Medulla oblongata (tissue), 1 donor: ENCODE measurements around the gene NBR1.
"Not testable (repeated sequence)": the region's sequence is repeated elsewhere in the genome, so short reads cannot be mapped to it uniquely, and the experiment has no call there.

Experiments used
- DNase-seq: peaks from one replicate; pipeline ENCODE4 v3.0.0-alpha.2; 2015; ENCODE audit errors: extremely low spot score

Gene NBR1

DNA sequence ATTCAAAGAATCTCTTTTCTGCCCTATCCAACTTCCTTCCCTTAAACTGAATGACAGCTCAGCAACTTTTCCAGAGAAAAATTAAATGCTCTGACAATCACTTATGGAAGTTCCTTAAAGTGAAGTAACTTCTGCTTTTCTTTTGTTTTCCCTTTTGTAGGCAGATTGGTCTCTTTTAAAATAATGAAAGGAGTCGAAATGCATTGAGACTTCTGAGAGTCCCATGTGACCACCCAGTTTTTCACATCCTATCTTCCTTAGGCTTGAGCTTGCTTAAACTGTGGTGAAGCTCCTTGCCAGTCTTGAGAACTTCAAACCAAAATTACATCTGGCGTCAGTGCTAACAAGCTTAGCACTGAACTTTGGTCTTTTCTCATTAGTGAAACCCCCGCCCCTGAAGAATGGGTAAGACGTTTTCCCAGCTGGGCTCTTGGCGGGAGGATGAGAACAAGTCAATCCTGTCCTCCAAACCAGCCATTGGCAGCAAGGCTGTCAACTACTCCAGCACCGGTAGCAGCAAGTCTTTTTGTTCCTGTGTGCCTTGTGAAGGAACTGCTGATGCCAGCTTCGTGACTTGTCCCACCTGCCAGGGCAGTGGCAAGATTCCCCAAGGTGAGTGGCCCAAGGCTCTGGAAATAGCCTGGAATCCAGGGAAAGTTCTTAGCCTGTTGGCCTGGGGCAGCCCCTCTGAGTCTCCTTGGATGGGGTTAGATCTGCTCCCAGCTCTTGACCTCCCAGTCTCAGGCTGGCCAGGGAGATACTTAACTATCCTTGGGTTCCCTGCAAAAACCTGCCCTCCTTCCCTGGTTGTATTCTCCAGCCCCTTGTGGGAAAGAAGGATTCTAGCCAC, 41.9 kb downstream of the NBR1 start:
- DNase-seq, result peak; percentile 66

DNA sequence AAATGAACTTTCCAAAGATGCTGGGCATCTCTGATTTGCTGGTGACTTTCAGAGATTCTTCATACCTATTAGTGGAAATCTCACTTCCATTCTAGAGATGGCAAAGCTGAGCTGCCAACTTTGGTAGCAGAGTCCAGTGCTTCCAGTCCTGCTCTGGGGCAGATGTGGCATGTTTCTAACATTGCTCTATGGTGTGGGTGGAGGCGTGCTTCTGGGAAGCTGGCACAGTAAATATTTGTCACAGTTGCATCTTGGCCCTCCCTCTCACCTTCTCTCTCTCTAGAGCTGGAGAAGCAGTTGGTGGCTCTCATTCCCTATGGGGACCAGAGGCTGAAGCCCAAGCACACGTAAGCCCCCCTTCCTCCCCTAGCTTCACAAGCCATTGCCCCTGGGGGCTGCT, 42.5 kb downstream of the NBR1 start:
- DNase-seq, result no peak

DNA sequence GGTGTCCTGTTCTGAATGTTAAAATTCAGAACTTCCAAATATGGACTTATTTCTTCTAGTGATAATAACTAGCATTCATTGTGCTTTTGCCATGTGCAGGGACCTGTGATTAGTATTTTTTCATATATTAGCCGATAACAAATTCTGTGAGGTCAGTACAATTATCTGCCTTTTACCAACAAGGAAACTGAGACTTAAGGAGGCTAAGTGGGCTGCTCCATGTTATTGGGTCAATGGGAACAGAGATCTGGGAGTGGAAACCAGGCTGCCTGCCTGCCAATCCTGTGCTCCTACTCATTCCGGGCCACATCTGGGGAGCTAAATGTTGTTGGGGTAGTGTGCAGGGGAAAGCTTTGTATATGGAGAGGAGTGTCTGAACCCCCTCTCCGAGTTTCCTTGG, 44.3 kb downstream of the NBR1 start:
- DNase-seq, result no peak

DNA sequence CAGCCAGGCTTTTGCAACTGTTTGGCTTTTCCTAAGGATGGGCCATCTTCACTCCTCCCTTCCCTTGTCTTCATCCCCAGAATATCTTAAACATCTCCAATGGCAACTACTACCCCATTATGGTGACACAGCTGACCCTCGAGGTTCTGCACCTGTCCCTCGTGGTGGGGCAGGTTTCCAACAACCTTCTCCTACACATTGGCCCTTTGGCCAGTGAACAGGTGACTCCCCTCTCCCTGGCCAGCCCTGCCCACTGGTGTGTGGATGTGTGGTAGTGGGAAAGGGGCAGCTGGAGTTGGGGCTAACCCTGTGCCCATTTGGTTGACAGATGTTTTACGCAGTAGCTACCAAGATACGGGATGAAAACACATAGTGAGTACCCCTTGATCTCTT, 45.4 kb downstream of the NBR1 start:
- DNase-seq, result no peak

DNA sequence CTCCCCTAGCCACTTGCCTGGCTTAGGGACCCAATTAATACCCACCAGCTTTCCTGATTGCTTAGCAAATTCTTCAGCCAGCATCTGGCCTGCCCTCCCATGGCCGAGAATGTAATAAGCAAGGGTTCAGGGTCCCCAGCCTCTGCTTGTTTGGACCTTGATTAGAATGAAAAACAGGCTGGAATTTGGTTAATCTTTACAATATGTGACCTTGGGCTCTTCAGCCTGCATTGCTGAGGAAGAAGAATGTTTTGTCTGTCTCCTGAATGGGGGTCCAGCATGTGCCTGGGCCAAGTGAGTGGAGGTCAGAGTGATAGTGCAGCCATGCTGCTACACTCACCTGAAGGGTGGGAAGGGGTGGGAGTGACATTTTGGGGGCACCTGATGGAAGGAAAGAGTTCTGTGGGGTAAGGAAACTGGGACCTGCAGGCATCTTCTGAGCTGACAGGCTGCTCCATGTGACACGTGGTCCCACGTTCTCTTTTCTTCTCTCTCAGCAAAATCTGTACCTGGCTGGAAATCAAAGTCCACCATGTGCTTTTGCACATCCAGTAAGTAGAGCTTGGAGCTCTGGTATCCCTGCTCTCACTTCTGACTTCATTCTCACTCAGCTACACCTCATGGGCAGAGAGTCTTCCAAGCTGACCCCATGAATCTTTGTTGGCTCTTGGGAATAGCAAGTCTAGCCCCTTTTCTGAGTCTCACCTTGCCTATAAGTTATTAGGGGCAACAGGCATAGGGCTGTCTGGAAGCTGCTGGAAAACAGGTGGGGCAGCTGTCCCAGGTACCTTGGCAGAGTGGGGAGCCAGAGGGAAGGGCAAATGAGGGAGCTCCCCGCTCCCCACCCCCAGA, 46.0 kb downstream of the NBR1 start:
- no peak for DNase-seq

DNA sequence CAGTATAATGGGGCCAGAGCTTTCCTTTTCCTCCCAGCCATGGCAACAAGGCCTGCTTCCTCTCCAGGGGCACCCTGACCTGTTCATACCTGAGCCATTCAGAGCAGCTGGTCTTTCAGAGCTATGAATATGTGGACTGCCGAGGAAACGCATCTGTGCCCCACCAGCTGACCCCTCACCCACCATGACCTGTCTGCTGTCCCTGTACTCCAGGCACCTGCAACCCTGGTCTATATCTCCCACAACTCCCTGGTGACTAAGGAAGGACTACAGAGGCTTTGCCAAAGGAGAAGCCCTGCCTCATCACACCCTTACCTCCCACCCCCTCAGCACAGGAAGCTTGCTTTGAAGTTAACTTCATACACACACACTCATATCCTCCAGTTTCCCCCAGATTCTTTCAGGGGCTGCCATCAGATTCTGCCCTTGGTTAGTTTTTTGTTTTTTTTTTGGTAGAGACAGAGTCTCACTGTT, 46.6 kb downstream of the NBR1 start:
- no peak for DNase-seq

DNA sequence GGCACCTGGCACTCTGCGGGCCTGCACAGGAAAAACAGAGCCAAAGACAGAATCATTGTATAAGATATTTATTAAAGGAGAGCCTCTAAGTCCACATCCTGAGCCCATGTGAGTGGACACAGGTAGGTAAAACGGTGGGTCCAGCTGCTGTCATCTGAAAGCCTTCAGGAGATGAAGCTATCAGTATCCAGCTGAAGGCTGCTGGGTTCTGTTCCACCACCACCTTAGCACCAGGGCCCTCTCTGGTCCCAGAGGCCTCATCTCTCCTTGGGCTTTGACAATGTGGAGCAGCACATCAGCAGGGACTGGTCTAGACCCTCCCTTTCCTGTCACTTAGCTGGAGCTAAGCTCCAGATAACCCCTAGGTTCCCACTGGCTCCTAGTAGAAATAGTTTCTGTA, 48.0 kb downstream of the NBR1 start:
- no peak for DNase-seq

DNA sequence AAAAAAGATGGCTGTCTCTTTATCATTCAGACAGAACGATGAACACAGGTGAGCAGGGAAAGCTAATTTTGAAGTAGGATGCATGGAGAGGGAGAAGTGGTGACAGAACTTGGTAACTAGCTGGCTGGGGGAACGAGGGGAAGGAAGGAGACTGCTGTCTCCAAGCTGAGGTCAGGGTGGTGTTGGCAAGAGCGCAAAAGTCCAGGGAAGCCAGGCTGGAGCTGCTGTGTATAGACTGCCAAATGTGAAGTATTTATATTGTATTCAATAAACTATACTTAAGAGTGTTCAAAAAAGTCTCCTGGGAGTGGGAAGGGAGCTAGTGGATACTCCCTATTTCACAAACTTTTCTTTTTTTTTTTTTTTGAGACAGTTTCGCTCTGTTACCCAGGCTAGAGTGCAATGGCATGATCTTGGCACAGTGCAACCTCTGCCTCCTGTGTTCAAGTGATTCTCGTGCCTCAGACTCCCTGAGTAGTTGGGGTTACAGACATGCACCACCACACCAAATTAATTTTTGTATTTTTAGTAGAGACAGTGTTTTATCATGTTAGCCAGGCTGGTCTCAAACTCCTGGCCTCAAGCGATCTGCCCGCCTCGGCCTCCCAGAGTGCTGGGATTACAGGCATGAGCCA, 48.8 kb downstream of the NBR1 start:
- no peak for DNase-seq

DNA sequence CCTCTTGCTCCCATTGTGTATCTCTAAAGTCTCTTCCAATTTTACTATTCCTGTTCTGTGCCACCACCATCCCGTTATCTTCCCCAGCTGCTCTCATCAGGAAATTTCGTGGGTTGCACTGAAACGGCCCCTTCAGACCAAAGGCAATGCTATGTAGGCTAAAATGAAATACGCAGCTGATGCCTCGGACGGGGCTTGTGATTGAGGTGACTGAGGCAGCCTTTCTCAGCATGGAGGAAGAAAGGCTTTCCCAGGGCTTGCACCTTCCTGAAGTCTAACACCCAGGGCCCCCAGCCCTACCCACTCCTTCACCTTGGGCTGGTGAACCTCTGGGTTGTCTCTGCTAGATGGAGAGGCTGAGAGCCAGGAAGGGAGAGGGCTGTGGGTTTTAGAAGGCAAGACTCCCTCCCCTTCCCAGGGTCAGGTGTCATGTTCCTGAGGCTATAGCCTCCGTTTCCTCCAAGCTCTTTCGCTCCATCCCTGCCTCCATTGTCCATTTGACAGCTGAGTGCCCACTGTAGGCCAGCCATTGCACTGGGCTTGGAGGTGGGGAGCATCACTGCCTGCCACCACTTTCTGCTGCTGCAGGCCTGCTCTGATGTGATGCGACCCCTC, 49.6 kb downstream of the NBR1 start:
- no peak for DNase-seq

DNA sequence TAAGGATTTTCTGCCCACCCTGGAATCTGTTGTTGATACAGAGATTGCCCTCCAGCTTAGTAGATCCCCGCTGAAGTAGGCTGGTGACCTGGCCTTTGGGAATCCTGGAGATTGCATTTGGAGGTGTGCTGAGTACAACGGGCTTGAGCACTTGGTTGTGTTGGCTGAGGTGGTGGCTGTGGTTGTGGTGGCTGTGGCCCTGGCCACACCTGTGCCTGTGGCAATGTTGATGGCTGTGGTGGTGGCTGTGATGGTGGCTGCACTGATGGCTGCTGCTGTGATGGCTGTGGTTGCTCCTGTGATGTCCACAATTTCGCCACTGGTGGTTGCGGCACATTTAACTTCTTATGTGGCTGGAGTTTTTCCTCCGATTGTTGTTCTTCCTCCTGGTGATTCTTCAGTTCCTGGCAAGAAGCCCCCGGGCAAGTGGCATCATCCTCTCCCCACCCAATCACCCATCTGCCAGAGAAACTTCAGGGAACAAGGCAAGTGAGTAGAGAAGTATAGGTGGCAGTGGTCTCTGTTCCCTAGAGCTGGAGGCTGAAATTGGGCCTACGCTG, 53.2 kb downstream of the NBR1 start:
- DNase-seq, result no peak

DNA sequence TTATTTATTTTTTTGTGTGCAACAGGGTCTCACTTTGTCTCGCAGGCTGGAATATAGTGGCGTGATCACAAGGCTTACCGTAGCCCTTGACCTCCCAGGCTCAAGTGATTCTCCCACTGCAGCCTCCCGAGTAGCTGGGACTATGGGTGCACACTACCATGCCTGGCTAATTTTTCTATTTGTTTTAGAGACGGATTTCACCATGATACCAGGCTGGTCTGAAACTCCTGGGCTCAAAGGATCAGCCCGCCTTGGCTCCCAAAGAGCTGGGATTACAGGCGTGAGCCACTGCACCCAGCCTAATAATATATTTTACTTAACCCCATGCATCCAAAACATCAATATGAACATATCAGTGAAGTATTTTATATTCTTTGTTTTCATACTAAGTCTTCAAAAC, 55.4 kb downstream of the NBR1 start:
- no peak for DNase-seq

DNA sequence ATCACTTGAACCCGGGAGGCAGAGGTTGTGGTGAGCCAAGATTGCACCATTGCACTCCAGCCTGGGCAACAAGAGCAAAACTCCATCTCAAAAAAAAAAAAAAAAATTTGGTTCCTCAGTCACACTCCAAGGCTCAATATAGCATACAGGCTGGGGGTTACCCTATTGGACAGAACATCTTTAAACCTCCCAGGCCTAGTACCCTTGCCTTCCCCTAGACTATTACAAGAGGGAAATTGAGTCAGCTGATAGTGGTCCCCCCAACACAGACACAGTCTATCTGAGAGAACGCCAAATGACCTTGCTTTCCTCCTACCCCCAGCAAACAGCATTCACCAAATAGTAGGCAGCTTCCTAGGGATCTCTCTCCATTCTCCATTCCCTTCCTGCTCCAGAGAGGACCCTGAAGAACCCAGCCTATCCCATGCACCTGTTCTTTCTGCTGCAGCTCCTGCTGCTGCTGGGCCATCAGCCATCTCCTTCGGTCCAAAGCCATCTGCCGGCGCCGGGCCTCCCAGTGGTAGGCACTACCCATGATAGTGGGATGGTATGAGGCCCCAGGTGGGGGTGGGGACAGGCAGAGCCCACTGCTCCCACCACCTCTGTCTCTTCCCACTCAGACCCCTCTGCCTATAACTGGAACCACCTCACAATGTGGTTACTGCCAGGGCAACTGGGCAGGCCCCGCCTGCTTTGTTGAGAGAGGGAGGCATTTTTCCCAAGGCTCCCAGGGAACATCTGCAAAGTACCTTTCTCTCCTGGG, 57.2 kb downstream of the NBR1 start, which contains the start of gene CCDC200:
TSS of gene CCDC200 (minus strand) at position 604 of the 763 bp plus-strand sequence. CDS start at position 535, 69 bp downstream.
- not testable (repeated sequence) for DNase-seq

DNA sequence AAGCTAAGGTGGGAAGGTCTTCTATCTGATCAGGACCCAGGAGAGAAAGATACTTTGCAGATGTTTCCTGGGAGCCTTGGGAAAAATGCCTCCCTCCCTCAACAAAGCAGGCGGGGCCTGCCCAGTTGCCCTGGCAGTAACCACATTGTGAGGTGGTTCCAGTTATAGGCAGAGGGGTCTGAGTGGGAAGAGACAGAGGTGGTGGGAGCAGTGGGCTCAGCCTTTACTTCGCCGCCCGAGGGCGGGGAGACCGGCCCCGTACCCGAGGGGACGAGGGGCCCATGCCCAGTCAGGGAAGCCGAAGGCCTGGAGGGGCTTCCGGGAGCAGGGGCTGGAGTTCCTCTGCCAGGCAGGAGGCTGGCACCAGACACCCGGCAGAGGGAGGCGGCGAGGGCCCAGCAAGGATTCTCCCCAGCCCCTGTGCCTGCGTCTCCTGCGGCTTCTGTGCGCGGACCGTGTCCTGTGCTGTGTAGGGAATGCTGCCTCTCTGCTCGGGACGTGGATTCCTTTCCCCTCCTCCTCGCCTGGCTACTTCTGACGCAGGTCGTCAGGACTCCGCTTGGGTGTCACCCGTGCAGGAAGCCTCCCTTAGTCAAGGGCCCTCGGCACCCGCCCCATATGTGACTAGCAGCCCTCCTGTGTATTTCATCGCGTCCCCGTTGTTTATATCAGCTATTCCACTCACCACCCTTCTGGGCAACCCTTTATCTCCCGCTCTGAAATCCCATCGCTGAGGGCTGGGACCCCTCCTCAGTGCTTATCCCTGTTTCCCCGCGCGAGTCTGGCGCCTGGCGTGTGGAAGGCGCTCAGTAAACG, 60.4 kb downstream of the NBR1 start:
- not testable (repeated sequence) for DNase-seq

DNA sequence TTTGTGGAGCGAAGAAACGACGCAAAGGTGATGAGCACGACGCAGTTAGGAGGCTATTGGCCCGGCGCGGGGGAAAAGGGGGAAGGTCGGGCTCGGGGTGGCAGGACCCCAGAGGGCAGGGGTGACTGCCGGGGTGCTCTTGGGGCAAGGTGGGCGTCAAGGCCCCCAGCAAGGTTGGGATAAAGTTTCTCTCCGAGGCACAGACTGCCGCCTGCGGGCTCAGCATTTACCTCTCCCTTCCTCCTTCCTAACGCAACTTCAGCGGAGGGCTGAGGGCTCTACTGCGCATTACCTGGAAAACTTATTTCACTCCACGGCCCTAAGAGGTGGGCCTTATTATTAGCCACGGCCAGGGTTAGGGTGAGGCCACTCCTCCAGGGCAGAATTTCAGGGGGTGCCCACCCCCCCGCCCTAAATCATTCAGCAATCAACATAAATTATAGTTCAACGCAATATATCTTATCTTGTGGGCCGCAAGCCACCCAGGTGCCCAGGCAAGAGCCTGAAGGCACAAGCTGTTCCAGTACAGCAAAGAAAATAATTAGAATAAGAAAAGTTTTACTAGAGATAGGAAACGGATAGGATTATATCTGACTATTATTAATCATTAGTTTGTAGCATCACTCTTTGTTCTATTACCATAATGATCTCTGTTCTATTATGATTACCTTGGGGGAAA, 61.1 kb downstream of the NBR1 start:
- DNase-seq, result peak; percentile 26

DNA sequence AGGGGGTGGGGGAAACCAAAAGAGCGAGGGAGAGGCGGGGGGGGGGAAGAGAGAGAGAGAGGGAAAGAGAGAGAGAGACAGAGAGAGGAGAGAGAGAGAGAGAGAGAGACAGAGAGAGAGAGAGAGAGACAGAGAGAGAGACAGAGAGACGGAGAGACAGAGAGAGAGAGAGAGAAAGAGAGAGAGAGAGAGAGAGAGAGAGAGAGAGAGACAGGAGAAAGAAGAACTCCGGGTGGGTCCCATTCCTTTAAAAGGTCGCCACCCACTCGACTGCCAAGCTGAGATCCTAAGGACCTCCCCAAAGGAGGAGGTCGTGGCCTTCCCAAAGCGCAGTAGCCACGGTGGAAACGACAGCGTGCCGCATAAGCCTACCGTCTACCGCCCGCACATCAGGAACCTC, 62.2 kb downstream of the NBR1 start:
- not testable (repeated sequence) for DNase-seq

DNA sequence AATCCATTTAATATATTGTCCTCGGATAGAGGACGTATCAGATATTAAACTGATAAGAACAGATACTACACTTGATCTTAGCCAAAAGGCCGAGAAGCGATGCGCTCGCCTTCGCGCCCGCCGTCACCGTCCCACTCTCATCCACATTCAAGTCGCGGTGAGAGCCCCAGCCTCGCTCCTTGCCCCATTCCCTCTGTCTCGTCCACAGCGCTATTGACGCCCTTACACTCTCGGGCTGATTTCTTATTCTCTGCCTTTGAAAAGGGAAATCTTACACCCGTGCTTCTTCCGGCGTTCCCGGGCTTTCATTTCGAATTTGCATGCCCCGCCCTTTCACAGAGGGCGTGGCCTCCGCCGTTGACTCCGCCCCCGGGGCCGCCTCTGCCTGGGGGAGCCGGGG, 62.9 kb downstream of the NBR1 start, which contains the start of gene RNU2-1:
TSS of gene RNU2-1 (minus strand) at position 101 of the 400 bp plus-strand sequence.
- DNase-seq, result not testable (repeated sequence)

DNA sequence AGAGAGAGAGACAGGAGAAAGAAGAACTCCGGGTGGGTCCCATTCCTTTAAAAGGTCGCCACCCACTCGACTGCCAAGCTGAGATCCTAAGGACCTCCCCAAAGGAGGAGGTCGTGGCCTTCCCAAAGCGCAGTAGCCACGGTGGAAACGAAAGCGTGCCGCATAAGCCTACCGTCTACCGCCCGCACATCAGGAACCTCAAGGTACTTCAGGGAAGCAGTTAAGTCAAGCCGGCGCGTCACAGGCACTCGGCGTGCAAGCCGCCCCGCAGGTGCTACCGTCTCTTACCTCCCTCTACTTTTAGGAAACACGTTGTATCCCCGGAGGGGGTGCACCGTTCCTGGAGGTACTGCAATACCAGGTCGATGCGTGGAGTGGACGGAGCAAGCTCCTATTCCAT, 68.6 kb downstream of the NBR1 start:
- not testable (repeated sequence) for DNase-seq

DNA sequence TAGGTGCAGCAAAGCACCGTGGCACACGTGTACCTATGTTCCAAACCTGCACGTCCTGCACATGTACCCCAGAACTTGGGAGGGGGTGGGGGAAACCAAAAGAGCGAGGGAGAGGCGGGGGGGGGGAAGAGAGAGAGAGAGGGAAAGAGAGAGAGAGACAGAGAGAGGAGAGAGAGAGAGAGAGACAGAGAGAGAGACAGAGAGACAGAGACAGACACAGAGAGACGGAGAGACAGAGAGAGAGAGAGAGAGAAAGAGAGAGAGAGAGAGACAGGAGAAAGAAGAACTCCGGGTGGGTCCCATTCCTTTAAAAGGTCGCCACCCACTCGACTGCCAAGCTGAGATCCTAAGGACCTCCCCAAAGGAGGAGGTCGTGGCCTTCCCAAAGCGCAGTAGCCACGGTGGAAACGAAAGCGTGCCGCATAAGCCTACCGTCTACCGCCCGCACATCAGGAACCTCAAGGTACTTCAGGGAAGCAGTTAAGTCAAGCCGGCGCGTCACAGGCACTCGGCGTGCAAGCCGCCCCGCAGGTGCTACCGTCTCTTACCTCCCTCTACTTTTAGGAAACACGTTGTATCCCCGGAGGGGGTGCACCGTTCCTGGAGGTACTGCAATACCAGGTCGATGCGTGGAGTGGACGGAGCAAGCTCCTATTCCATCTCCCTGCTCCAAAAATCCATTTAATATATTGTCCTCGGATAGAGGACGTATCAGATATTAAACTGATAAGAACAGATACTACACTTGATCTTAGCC, 69.8 kb downstream of the NBR1 start:
- DNase-seq, result not testable (repeated sequence)
